Measurements from ENCODE around the gene ITSN2.
"Not testable (repeated sequence)": the region's sequence is repeated elsewhere in the genome, so short reads cannot be mapped to it uniquely, and the experiment has no call there.

Gene ITSN2

GRCh38 chr2:24360050-24360962 is at the start of gene ITSN2:
TSS of gene ITSN2 (minus strand) at chr2:24360536. CDS start at chr2:24328082, 32,454 bp downstream.
- TF ChIP-seq Cebpa-rat (IDR thresholded peaks at IDR 0.05): no peak
- peak within 1 kb of the TSS; percentile 89 to 98 (median 93) for H3K9ac ChIP-seq

GRCh38 chr2:24409171-24409570 is 48.8 kb upstream of the ITSN2 start:
- no peaks in the 10 kb centered on the region for H3K36me3 ChIP-seq
- no peak overlapping the region for H3K4me3 ChIP-seq

More at GRCh38 chr2:24360050-24360962, at the start of gene ITSN2:
- Histone ChIP-seq H3K4me3 (peak within 1 kb of the TSS; percentile 69 to 99 (median 96)), H3K4me1 (peaks cover 20 to 51% (median 29%) of the 10 kb centered on the region in 10 experiments), H3K27me3 (no peaks in the 10 kb centered on the region), H3K27ac (peak within 1 kb of the TSS; percentile 88 to 98 (median 91)), H3K9me3 (replicated peaks in 1 of 11) (peaks cover 0 to 10% (median 5%) of the 10 kb centered on the region in 11 experiments; a peak in 7 of 22 replicates), H3K4me2 (peak within 1 kb of the TSS; percentile 78 to 96 (median 87)), H3K36me3 (peaks cover 0 to 7% (median 0%) of the 10 kb centered on the region in 11 experiments; a peak in 6 of 22 replicates), H4K20me1 (peaks cover 0 to 41% (median 12%) of the 10 kb centered on the region in 11 experiments; a peak in 12 of 22 replicates)

GRCh38 chr2:24408704-24409103 is 48.4 kb upstream of the ITSN2 start:
- not testable (repeated sequence) for H3K36me3 ChIP-seq; H3K9me3 ChIP-seq (replicated peaks in 1 of 11); H3K9ac ChIP-seq; H3K4me1 ChIP-seq; H3K4me2 ChIP-seq; H3K4me3 ChIP-seq; H3K27ac ChIP-seq; H4K20me1 ChIP-seq; H3K27me3 ChIP-seq

More at GRCh38 chr2:24409171-24409570, 48.8 kb upstream of the ITSN2 start:
- no peak overlapping the region for H3K9ac ChIP-seq
- H3K4me1 ChIP-seq: no peaks in the 10 kb centered on the region; a peak in 1 of 20 replicates
- TF ChIP-seq Cebpa-rat (IDR thresholded peaks at IDR 0.05): no peak
- H3K9me3 ChIP-seq (replicated peaks in 1 of 11): no peaks in the 10 kb centered on the region
- no peaks in the 10 kb centered on the region for H3K27me3 ChIP-seq
- no peak overlapping the region for H3K4me2 ChIP-seq
- H4K20me1 ChIP-seq: no peaks in the 10 kb centered on the region
- no peak overlapping the region for H3K27ac ChIP-seq

- Histone ChIP-seq H3K9ac (no peak overlapping the region), H3K36me3 (no peaks in the 10 kb centered on the region), H3K27ac (no peak overlapping the region), H3K9me3 (replicated peaks in 1 of 11) (peaks cover 0 to 12% (median 4%) of the 10 kb centered on the region in 11 experiments; a peak in 9 of 22 replicates), H3K4me1 (no peaks in the 10 kb centered on the region), H4K20me1 (no peaks in the 10 kb centered on the region), H3K4me3 (no peak overlapping the region), H3K4me2 (no peak overlapping the region), H3K27me3 (no peaks in the 10 kb centered on the region)
- TF ChIP-seq Cebpa-rat (IDR thresholded peaks at IDR 0.05): no peak
Measured at GRCh38 chr2:24404491-24404921, 44.2 kb upstream of the ITSN2 start.

DNA sequence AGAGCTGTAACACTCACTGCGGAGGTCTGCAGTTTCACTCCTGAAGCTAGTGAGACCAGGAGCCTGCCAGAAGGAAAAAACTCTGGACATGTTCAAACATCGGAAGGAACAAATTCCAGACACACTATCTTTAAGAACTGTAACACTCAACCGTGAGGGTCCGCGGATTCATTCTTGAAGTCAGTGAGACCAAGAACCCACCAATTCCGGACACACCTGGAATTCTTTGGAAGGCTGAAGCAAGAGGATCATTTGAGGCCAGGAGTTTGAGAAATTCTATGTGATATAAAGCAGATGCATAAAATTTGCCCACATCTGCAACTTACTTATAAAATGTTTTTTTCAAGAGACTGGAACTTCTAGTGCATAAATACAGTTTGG is 43.5 kb upstream of the ITSN2 start:
- Histone ChIP-seq H3K4me3 (no peak overlapping the region), H3K27me3 (no peaks in the 10 kb centered on the region), H3K36me3 (no peaks in the 10 kb centered on the region), H3K4me1 (no peaks in the 10 kb centered on the region), H3K4me2 (no peak overlapping the region), H3K9ac (no peak overlapping the region), H3K27ac (no peak overlapping the region), H3K9me3 (replicated peaks in 1 of 11) (peaks cover 0 to 12% (median 4%) of the 10 kb centered on the region in 11 experiments; a peak in 9 of 22 replicates), H4K20me1 (no peaks in the 10 kb centered on the region)
- TF ChIP-seq Cebpa-rat (IDR thresholded peaks at IDR 0.05): no peak

GRCh38 chr2:24403168-24403831 is 43.0 kb upstream of the ITSN2 start:
- Histone ChIP-seq H3K4me1 (no peaks in the 10 kb centered on the region), H3K27me3 (no peaks in the 10 kb centered on the region), H3K9ac (no peak overlapping the region), H3K36me3 (no peaks in the 10 kb centered on the region), H3K9me3 (replicated peaks in 1 of 11) (peaks cover 0 to 12% (median 4%) of the 10 kb centered on the region in 11 experiments; a peak in 9 of 22 replicates), H3K4me2 (no peak overlapping the region), H3K4me3 (no peak overlapping the region), H3K27ac (no peak overlapping the region), H4K20me1 (no peaks in the 10 kb centered on the region)
- TF ChIP-seq Cebpa-rat (IDR thresholded peaks at IDR 0.05): no peak

DNA sequence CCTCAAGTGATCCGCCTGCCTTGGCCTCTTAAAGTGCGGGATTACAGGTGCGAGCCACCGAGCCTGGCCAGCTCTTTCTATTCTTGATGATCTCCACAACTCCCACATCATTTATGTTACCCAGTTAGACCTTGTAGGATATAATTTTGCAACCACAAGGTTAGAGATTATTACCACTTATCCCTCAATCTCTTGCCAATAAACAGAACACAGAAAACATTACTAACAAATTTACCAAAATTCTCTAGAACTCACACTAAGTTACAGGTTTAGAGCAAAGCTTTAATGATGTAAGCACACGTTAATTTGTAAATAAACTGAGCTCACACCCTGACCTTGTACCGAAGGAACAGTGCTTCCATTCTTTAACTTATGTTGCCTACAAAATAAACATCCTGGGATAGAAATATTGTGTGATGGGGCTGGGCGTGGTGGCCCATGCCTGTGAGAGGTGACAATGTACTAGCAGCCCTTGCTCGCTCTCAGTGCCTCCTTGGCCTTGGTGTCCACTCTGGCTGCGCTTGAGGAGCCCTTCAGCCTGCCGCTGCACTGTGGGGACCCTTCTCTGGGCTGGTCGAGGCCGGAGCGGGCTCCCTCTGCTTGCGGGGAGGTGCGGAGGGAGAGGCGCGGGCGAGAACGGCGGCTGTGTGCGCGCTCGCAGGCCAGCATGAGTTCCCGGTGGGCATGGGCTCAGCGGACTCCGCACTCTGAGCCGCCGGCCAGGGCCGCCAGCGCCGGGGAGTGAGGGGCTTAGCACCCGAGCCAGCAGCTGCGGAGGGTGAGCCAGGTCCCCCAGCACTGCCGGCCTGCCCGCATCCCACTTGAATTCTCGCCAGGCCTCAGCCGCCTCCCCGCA is 42.1 kb upstream of the ITSN2 start:
- Histone ChIP-seq H3K9ac (no peak overlapping the region), H3K27me3 (no peaks in the 10 kb centered on the region), H3K4me3 (no peak overlapping the region), H3K36me3 (no peaks in the 10 kb centered on the region), H3K27ac (no peak overlapping the region), H3K4me1 (no peaks in the 10 kb centered on the region), H3K9me3 (replicated peaks in 1 of 11) (peaks cover 0 to 12% (median 4%) of the 10 kb centered on the region in 11 experiments; a peak in 9 of 22 replicates), H3K4me2 (no peak overlapping the region), H4K20me1 (no peaks in the 10 kb centered on the region)
- no peak for TF ChIP-seq Cebpa-rat (IDR thresholded peaks at IDR 0.05)

DNA sequence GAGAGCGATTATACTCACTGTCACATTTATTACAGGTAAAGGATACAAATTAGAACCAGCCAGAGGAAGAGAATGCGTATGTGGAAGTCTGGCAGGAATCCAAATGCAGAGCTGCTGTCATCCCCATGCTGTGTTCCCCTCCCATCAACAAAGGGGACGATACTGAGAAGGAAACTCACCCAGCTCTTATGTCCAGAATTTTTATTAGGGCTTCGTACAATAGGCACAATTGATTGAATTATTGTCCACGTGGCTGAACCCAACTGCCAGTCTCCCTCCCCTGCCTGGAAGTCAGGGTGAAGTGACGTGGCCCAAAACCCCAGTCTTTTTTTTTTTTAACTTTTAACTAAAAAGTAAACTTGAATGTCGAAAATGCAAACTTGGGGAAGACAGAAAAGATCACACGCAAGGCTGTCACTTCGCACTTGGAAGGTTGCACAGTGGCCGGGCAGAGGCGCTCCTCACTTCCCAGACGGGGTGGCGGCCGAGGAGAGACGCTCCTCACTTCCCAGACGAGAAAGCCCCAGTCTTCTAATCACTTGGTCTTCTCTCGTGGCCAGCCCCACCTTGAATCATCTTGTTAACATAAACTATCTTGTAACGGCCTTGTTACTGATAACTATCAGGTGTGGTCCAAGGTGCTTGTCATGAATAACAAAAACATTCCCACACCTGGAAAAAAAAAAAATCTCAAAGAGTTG is 40.0 kb upstream of the ITSN2 start:
- Histone ChIP-seq H3K4me1 (0 out of 20 replicates have a peak, but pooled peaks cover 0 to 3% (median 0%) of the 10 kb centered on the region in 10 experiments), H3K27ac (no peak overlapping the region), H3K4me3 (no peak overlapping the region), H3K9me3 (replicated peaks in 1 of 11) (peaks cover 0 to 12% (median 4%) of the 10 kb centered on the region in 11 experiments; a peak in 9 of 22 replicates), H3K9ac (no peak overlapping the region), H3K36me3 (no peaks in the 10 kb centered on the region), H3K27me3 (no peaks in the 10 kb centered on the region), H3K4me2 (no peak overlapping the region), H4K20me1 (no peaks in the 10 kb centered on the region)
- TF ChIP-seq Cebpa-rat (IDR thresholded peaks at IDR 0.05): no peak
